ENCODE results near the gene HTRA3. TPM values are rescaled to one million over a fixed set of nuclear protein-coding genes. Genes with fewer than 3 reads are reported as not detected.

Gene HTRA3
- total RNA-seq, 2 donors from 2014 or later, result not detected

- Mint-ChIP-seq H3K4me1 (ENCODE audit: low read depth) (no peaks in the 10 kb centered on the region), H3K4me3 (no peak overlapping the region), H3K27me3 (ENCODE audit: low read depth) (no peaks in the 10 kb centered on the region), H3K9me3 (no peaks in the 10 kb centered on the region), H3K27ac (no peak overlapping the region), H3K36me3 (ENCODE audit: insufficient read depth in 2 of 2) (no peaks in the 10 kb centered on the region)
- no peak for ATAC-seq (replicated peaks in 1 of 2)
- DNase-seq, result no peak
These were observed 23.4 kb upstream of the HTRA3 start for GRCh38 chr4:8245884-8246833.

DNA sequence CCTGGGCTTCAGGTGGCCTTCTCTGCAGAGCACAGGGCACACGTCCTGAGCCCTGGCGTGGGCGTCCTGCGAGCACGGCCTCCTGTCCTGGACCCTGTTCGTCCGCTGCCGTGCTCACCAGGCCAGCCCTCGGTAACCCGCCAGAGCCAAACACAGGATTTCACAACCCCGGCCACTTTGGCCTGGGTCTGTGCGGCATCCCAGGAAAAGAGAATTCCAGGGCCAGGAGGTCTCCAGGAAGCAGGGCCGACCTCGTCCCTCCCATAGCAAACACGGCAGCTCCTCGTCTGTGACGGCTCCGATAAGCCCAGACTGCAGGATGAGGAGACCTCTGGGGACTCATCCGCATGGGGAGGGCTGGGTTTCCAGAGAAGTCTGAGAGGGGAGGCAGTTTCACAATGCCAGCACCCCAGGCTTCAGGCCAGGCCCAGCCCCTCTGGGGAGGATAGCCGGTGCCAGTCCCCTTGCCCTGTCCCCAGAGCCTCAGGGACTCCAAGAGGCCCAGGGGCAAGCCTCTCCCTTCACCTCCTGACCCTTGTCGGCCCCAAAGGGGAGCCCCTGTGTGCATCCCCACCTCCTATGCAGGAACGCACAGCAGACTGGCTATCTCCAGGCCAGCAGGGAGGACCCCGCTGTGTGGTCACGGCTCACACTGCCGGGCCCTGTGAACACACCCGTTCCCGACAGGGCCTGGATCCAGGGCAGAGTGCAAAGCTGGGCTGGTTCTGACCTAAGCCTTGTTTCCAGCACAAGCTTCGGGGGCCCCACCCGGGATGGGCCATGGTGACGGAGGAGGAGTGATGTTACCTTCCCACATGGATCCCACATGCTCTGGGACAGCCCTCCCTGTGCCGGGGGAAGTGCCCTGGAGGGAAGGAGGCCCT lies 22.3 kb upstream of the HTRA3 start:
- Mint-ChIP-seq H3K27me3 (ENCODE audit: low read depth) (no peaks in the 10 kb centered on the region), H3K36me3 (ENCODE audit: insufficient read depth in 2 of 2) (no peaks in the 10 kb centered on the region), H3K4me1 (ENCODE audit: low read depth) (no peaks in the 10 kb centered on the region), H3K4me3 (no peak overlapping the region), H3K27ac (no peak overlapping the region), H3K9me3 (no peaks in the 10 kb centered on the region)
- no peak for DNase-seq
- no peak for ATAC-seq (replicated peaks in 1 of 2)

DNA sequence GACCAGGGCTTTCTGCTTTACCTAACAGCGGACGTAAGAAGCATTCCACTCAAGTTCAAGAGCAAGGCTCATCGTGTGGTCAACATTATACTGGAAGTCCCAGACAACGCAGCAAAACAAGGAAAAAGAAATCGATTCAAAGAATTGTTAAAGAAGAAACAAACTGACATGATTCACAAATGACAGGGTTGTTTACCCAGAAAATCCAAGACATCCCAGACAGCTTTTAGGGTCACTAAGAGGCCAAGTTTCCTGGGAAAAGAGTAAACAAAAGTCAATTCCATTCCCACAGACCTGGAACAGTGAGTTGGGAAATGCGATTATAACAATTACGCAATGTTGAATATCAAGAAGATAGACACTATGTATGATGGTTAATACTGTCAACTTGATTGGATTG lies 21.5 kb upstream of the HTRA3 start:
- no peaks in the 10 kb centered on the region for H3K27me3 Mint-ChIP-seq (ENCODE audit: low read depth)
- no peaks in the 10 kb centered on the region for H3K36me3 Mint-ChIP-seq (ENCODE audit: insufficient read depth in 2 of 2)
- no peaks in the 10 kb centered on the region for H3K9me3 Mint-ChIP-seq
- H3K4me1 Mint-ChIP-seq (ENCODE audit: low read depth), result no peaks in the 10 kb centered on the region
- ATAC-seq (replicated peaks in 1 of 2) (no peak), DNase-seq (no peak)
- no peak overlapping the region for H3K27ac Mint-ChIP-seq
- H3K4me3 Mint-ChIP-seq, result no peak overlapping the region

- H3K9me3 Mint-ChIP-seq, result no peaks in the 10 kb centered on the region
- DNase-seq (no peak), ATAC-seq (replicated peaks in 1 of 2) (no peak)
- no peaks in the 10 kb centered on the region for H3K27me3 Mint-ChIP-seq (ENCODE audit: low read depth)
- no peak overlapping the region for H3K4me3 Mint-ChIP-seq
- no peak overlapping the region for H3K27ac Mint-ChIP-seq
- H3K36me3 Mint-ChIP-seq (ENCODE audit: insufficient read depth in 2 of 2), result no peaks in the 10 kb centered on the region
- no peaks in the 10 kb centered on the region for H3K4me1 Mint-ChIP-seq (ENCODE audit: low read depth)
These were observed 19.3 kb upstream of the HTRA3 start for GRCh38 chr4:8250227-8250626.

DNA sequence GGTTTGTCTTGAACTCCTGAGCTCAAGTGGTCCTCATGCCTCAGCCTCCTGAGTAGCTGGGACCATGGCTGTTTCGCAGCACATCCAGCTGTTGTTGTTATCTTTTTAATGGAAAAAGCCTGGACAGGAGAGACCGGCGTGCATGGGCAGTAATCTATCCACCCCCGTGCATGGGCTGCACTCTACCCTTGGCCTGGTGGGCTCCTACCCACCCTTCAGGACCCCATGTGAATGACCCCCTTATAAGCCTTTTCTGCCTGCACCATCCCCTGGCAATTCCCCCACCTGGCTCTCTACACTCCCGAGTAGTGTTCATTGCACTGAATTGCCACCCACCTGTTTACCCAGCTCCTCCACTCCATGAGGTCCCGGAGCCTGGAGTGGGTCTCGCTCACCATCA lies 18.9 kb upstream of the HTRA3 start:
- H3K36me3 Mint-ChIP-seq (ENCODE audit: insufficient read depth in 2 of 2), result no peaks in the 10 kb centered on the region
- no peak overlapping the region for H3K4me3 Mint-ChIP-seq
- H3K27me3 Mint-ChIP-seq (ENCODE audit: low read depth), result no peaks in the 10 kb centered on the region
- ATAC-seq (replicated peaks in 1 of 2) (no peak), DNase-seq (no peak)
- no peak overlapping the region for H3K27ac Mint-ChIP-seq
- no peaks in the 10 kb centered on the region for H3K9me3 Mint-ChIP-seq
- H3K4me1 Mint-ChIP-seq (ENCODE audit: low read depth), result no peaks in the 10 kb centered on the region

DNA sequence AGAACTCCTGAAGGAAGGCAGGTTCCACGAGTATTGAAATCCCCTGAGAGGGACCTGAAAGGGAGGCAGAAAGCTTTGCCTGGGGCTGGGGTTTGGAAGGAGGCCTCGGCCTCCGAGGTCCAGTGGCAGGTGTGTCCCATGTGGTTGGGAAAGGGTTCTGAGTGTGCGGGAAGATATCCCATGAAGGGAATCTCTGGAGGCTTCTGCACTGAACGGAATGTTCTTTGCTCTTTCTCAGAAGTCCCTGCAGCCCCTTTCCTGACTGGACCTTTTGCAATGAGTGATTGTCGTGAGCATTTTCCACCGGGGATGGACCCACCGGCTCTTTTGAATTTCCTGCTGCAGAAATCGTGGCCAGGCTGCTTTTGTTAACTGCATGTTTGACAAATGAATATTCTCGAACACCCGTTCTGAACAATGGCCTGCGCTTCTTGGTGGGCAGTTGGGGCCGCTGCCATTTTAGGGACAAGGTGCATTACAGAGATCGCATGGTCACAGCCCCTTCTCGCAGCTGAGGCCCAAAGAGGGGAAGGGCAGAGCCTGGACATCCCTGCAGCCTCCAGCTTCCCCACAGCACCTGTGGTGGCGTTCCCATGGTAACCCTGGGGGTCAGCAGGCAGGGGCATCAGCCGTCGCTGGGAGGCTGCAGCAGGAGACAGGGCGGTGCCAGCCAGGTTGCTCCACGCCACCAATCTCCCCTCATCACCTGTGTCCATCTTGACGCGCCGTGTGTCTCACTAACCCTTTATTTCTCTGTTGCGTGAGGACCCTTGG lies 18.3 kb upstream of the HTRA3 start:
- Mint-ChIP-seq H3K27ac (no peak overlapping the region), H3K27me3 (ENCODE audit: low read depth) (no peaks in the 10 kb centered on the region), H3K4me3 (no peak overlapping the region), H3K4me1 (ENCODE audit: low read depth) (no peaks in the 10 kb centered on the region), H3K9me3 (no peaks in the 10 kb centered on the region), H3K36me3 (ENCODE audit: insufficient read depth in 2 of 2) (no peaks in the 10 kb centered on the region)
- DNase-seq (no peak), ATAC-seq (replicated peaks in 1 of 2) (no peak)

- Mint-ChIP-seq H3K27me3 (ENCODE audit: low read depth) (no peaks in the 10 kb centered on the region), H3K9me3 (no peaks in the 10 kb centered on the region), H3K4me3 (no peak overlapping the region), H3K36me3 (ENCODE audit: insufficient read depth in 2 of 2) (no peaks in the 10 kb centered on the region), H3K4me1 (ENCODE audit: low read depth) (no peaks in the 10 kb centered on the region), H3K27ac (no peak overlapping the region)
- DNase-seq (no peak), ATAC-seq (replicated peaks in 1 of 2) (no peak)
These were observed 17.0 kb upstream of the HTRA3 start for GRCh38 chr4:8252301-8253173.

DNA sequence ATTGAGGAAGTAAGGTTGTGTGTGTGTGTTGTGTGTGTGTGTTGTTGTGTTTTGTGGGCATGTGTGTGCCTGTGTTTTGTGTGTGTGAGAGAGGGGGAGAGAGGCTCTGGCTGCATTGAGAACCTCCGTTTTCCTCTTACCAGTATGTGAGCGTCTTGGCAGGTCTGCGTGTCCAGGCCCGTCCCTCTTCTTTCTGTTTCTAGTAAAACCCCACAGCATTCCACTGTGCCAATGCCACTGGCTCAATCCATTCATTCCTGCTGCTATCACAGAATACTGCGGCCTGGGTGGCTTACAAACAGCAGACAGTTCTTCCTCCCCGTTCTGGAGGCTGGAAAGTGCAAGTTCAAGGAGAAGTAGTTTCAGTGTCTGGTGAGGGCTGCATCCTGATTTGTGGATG lies 15.5 kb upstream of the HTRA3 start:
- no peak for ATAC-seq (replicated peaks in 1 of 2)
- Mint-ChIP-seq H3K27ac (no peak overlapping the region), H3K27me3 (ENCODE audit: low read depth) (no peaks in the 10 kb centered on the region), H3K36me3 (ENCODE audit: insufficient read depth in 2 of 2) (no peaks in the 10 kb centered on the region), H3K9me3 (no peaks in the 10 kb centered on the region), H3K4me1 (ENCODE audit: low read depth) (no peaks in the 10 kb centered on the region), H3K4me3 (no peak overlapping the region)
- DNase-seq, result no peak

DNA sequence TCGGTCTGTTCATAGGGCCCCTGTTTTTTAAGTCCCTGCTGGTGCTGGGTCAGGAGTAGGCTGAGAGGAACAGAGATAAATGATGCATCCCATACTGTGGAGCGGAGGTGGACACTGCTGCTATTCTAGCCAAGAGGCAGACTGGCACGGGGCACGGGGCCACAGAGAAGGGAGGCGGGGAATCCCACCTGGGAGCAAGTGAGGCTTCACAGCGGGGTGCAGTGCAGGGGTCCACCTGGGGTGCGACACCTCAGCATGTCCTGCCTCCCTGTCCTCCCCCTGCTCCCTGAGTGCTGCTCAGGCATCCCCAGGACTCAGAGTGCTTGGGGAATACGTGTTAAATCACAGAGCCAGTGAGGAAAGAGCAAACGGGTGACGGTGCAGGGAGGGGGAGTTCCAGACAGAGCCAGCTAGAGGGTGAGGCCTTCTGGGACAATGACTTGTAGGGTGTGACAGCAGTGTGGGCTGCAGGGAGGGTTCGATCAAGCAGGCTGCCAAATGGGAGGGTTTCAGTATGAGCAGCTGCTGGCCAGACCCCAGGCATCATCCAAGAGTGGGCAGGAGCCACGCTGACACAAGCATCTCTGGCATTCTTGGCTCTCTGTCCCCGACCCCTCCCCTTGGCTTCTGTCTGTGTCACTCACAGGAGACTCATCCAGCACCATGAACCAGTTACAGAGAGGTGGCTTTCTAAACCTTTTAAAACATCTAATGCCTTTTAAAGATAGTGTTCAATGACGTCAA lies 13.7 kb upstream of the HTRA3 start:
- Mint-ChIP-seq H3K27me3 (ENCODE audit: low read depth) (peaks cover 5% of the 10 kb centered on the region), H3K36me3 (ENCODE audit: insufficient read depth in 2 of 2) (no peaks in the 10 kb centered on the region), H3K4me3 (no peak overlapping the region), H3K27ac (no peak overlapping the region), H3K9me3 (no peaks in the 10 kb centered on the region), H3K4me1 (ENCODE audit: low read depth) (no peaks in the 10 kb centered on the region)
- ATAC-seq (replicated peaks in 1 of 2) (no peak), DNase-seq (no peak)

- H3K4me3 Mint-ChIP-seq, result no peak overlapping the region
- H3K27ac Mint-ChIP-seq, result no peak overlapping the region
- H3K4me1 Mint-ChIP-seq (ENCODE audit: low read depth), result no peaks in the 10 kb centered on the region
- H3K27me3 Mint-ChIP-seq (ENCODE audit: low read depth), result peaks cover 5% of the 10 kb centered on the region
- DNase-seq (no peak), ATAC-seq (replicated peaks in 1 of 2) (no peak)
- no peaks in the 10 kb centered on the region for H3K9me3 Mint-ChIP-seq
- no peaks in the 10 kb centered on the region for H3K36me3 Mint-ChIP-seq (ENCODE audit: insufficient read depth in 2 of 2)
These were observed 11.7 kb upstream of the HTRA3 start for GRCh38 chr4:8257854-8258253.

- no peaks in the 10 kb centered on the region for H3K9me3 Mint-ChIP-seq
- no peak overlapping the region for H3K4me3 Mint-ChIP-seq
- no peaks in the 10 kb centered on the region for H3K4me1 Mint-ChIP-seq (ENCODE audit: low read depth)
- H3K27ac Mint-ChIP-seq, result no peak overlapping the region
- DNase-seq (no peak), ATAC-seq (replicated peaks in 1 of 2) (peak in 1 of 2 donors; percentile 25)
- peaks cover 9% of the 10 kb centered on the region for H3K27me3 Mint-ChIP-seq (ENCODE audit: low read depth)
- H3K36me3 Mint-ChIP-seq (ENCODE audit: insufficient read depth in 2 of 2), result no peaks in the 10 kb centered on the region
These were observed 10.9 kb upstream of the HTRA3 start for GRCh38 chr4:8258552-8259212.
